ENCODE data around the gene SLC2A13. TPM values are rescaled to one million over a fixed set of nuclear protein-coding genes. Genes with fewer than 3 reads are reported as not detected.

The SLC2A13 gene
- total and polyA plus RNA-seq, 4 donors, result 1.9 to 20.2 (median 6.9) TPM

GRCh38 chr12:40015345-40015744, 90.5 kb downstream of the SLC2A13 start:
- no peak overlapping the region for H3K27ac ChIP-seq (ENCODE audit: low read depth in 1 of 2, low read length in 2 of 2)
- 94% methylated on average over 2 of the region's 2 CpGs for WGBS
- no peaks in the 10 kb centered on the region for H3K9me3 ChIP-seq (ENCODE audit: control insufficient read depth in 4 of 4, low read length in 3 of 4)
- no peaks in the 10 kb centered on the region for H3K27me3 ChIP-seq (ENCODE audit: control insufficient read depth in 4 of 4, insufficient read depth in 4 of 4, low read length in 3 of 4)
- no peak for DNase-seq (ENCODE audit: low spot score)
- H3K9ac ChIP-seq (ENCODE audit: low read depth in 1 of 2, low read length in 2 of 2), result no peak overlapping the region
- H3K4me1 ChIP-seq (ENCODE audit: control insufficient read depth in 4 of 4, insufficient read depth in 4 of 4, low read length in 3 of 4), result peaks cover 2 to 7% (median 3%) of the 10 kb centered on the region in 4 donors
- no peaks in the 10 kb centered on the region for H3K36me3 ChIP-seq (ENCODE audit: control insufficient read depth in 4 of 4, insufficient read depth in 3 of 4, low read depth in 1 of 4, low read length in 3 of 4)
- no peak overlapping the region for H3K4me3 ChIP-seq (ENCODE audit: low read depth in 1 of 3, low read length in 3 of 3)
- TF ChIP-seq YY1 (IDR thresholded peaks at IDR 0.05) (no peak), SP1 (IDR thresholded peaks at IDR 0.05) (no peak), HNF4G (IDR thresholded peaks at IDR 0.05) (no peak), JUND (IDR thresholded peaks at IDR 0.05) (no peak), GABPA (IDR thresholded peaks at IDR 0.05 in 1 of 2, conservative IDR thresholded peaks at IDR 0.05 in 1 of 2) (no peak), CTCF (IDR thresholded peaks at IDR 0.05; ENCODE audit: low read depth, low read length, missing input control) (no peak), MAX (IDR thresholded peaks at IDR 0.05) (no peak), FOXA2 (IDR thresholded peaks at IDR 0.05) (no peak), FOXA1 (IDR thresholded peaks at IDR 0.05) (no peak), RXRA (IDR thresholded peaks at IDR 0.05) (no peak), NR2F2 (IDR thresholded peaks at IDR 0.05) (no peak), TAF1 (conservative IDR thresholded peaks at IDR 0.05) (no peak)

GRCh38 chr12:40013847-40014246, 92.0 kb downstream of the SLC2A13 start:
- TF ChIP-seq GABPA (IDR thresholded peaks at IDR 0.05 in 1 of 2, conservative IDR thresholded peaks at IDR 0.05 in 1 of 2) (no peak), SP1 (IDR thresholded peaks at IDR 0.05) (no peak), RAD21 (IDR thresholded peaks at IDR 0.05) (no peak), HNF4G (IDR thresholded peaks at IDR 0.05) (no peak), REST (IDR thresholded peaks at IDR 0.05) (no peak)
- no peak overlapping the region for H3K4me3 ChIP-seq (ENCODE audit: low read depth in 1 of 3, low read length in 3 of 3)
- peaks cover 2 to 7% (median 3%) of the 10 kb centered on the region in 4 donors for H3K4me1 ChIP-seq (ENCODE audit: control insufficient read depth in 4 of 4, insufficient read depth in 4 of 4, low read length in 3 of 4)

GRCh38 chr12:40013292-40013691, 92.6 kb downstream of the SLC2A13 start:
- H3K27me3 ChIP-seq (ENCODE audit: control insufficient read depth in 4 of 4, insufficient read depth in 4 of 4, low read length in 3 of 4), result no peaks in the 10 kb centered on the region
- peaks cover 2 to 7% (median 3%) of the 10 kb centered on the region in 4 donors for H3K4me1 ChIP-seq (ENCODE audit: control insufficient read depth in 4 of 4, insufficient read depth in 4 of 4, low read length in 3 of 4)
- DNase-seq (ENCODE audit: low spot score), result no peak
- no peak overlapping the region for H3K27ac ChIP-seq (ENCODE audit: low read depth in 1 of 2, low read length in 2 of 2)
- H3K9ac ChIP-seq (ENCODE audit: low read depth in 1 of 2, low read length in 2 of 2), result no peak overlapping the region
- no peaks in the 10 kb centered on the region for H3K36me3 ChIP-seq (ENCODE audit: control insufficient read depth in 4 of 4, insufficient read depth in 3 of 4, low read depth in 1 of 4, low read length in 3 of 4)
- H3K9me3 ChIP-seq (ENCODE audit: control insufficient read depth in 4 of 4, low read length in 3 of 4), result no peaks in the 10 kb centered on the region
- H3K4me3 ChIP-seq (ENCODE audit: low read depth in 1 of 3, low read length in 3 of 3), result no peak overlapping the region
- 93% methylated on average over 1 of the region's 1 CpG for whole genome bisulfite sequencing
- TF ChIP-seq HNF4A (conservative IDR thresholded peaks at IDR 0.05) (no peak), ATF3 (IDR thresholded peaks at IDR 0.05) (no peak), RXRA (IDR thresholded peaks at IDR 0.05) (no peak), FOXA2 (IDR thresholded peaks at IDR 0.05) (no peak), ZBTB33 (IDR thresholded peaks at IDR 0.05) (no peak), NR2F2 (IDR thresholded peaks at IDR 0.05) (no peak), RAD21 (IDR thresholded peaks at IDR 0.05) (no peak), HNF4G (IDR thresholded peaks at IDR 0.05) (no peak), EGR1 (IDR thresholded peaks at IDR 0.05; ENCODE audit: low read depth in 2 of 2) (no peak), CTCF (IDR thresholded peaks at IDR 0.05; ENCODE audit: low read depth, low read length, missing input control) (no peak), TAF1 (conservative IDR thresholded peaks at IDR 0.05) (no peak), SP1 (IDR thresholded peaks at IDR 0.05) (no peak), YY1 (IDR thresholded peaks at IDR 0.05) (no peak), GABPA (IDR thresholded peaks at IDR 0.05 in 1 of 2, conservative IDR thresholded peaks at IDR 0.05 in 1 of 2) (no peak)

More at GRCh38 chr12:40013847-40014246, 92.0 kb downstream of the SLC2A13 start:
- Histone ChIP-seq H3K27me3 (ENCODE audit: control insufficient read depth in 4 of 4, insufficient read depth in 4 of 4, low read length in 3 of 4) (no peaks in the 10 kb centered on the region), H3K27ac (ENCODE audit: low read depth in 1 of 2, low read length in 2 of 2) (no peak overlapping the region), H3K9me3 (ENCODE audit: control insufficient read depth in 4 of 4, low read length in 3 of 4) (no peaks in the 10 kb centered on the region), H3K36me3 (ENCODE audit: control insufficient read depth in 4 of 4, insufficient read depth in 3 of 4, low read depth in 1 of 4, low read length in 3 of 4) (no peaks in the 10 kb centered on the region), H3K9ac (ENCODE audit: low read depth in 1 of 2, low read length in 2 of 2) (no peak overlapping the region)
- 82% methylated on average over 2 of the region's 2 CpGs for WGBS
- DNase-seq (ENCODE audit: low spot score), result no peak
